ENCODE results near the gene OR5B21.

The OR5B21 gene

GRCh38 chr11:58508005-58508404, at the start of gene OR5B21:
TSS of gene OR5B21 (minus strand) at chr11:58508105. CDS start at chr11:58508105, 0 bp downstream.
- TF ChIP-seq ZC3H10 (CRISPR knock-in tag; IDR thresholded peaks at IDR 0.05) (no peak), ARNTL (CRISPR knock-in tag; IDR thresholded peaks at IDR 0.05; ENCODE audit: borderline replicate concordance, low read depth) (no peak), ZNF565 (CRISPR knock-in tag; conservative IDR thresholded peaks at IDR 0.05; ENCODE audit: low read depth) (no peak), ZNF70 (CRISPR knock-in tag; IDR thresholded peaks at IDR 0.05) (no peak), POU6F1 (CRISPR knock-in tag; IDR thresholded peaks at IDR 0.05; ENCODE audit: borderline replicate concordance, low read depth) (no peak), ZFP3 (CRISPR knock-in tag; IDR thresholded peaks at IDR 0.05) (no peak), ESRRG (CRISPR knock-in tag; IDR thresholded peaks at IDR 0.05) (no peak), RARB (CRISPR knock-in tag; IDR thresholded peaks at IDR 0.05) (no peak), ZFP30 (CRISPR knock-in tag; IDR thresholded peaks at IDR 0.05) (no peak), CSRNP3 (CRISPR knock-in tag; IDR thresholded peaks at IDR 0.05) (no peak), CSDC2 (CRISPR knock-in tag; IDR thresholded peaks at IDR 0.05) (no peak)
- ATAC-seq: no peak

GRCh38 chr11:58549644-58550043, 41.7 kb upstream of the OR5B21 start:
- no peak for ATAC-seq
- TF ChIP-seq OSR1 (CRISPR knock-in tag; IDR thresholded peaks at IDR 0.05) (no peak), TCF4 (CRISPR knock-in tag; IDR thresholded peaks at IDR 0.05; ENCODE audit: borderline replicate concordance) (no peak), ESRRG (CRISPR knock-in tag; IDR thresholded peaks at IDR 0.05) (no peak), SNAI2 (CRISPR knock-in tag; IDR thresholded peaks at IDR 0.05) (no peak), CSDC2 (CRISPR knock-in tag; IDR thresholded peaks at IDR 0.05) (no peak), PATZ1 (CRISPR knock-in tag; IDR thresholded peaks at IDR 0.05; ENCODE audit: borderline replicate concordance) (no peak), TOX (CRISPR knock-in tag; IDR thresholded peaks at IDR 0.05; ENCODE audit: borderline replicate concordance) (no peak), BACH2 (CRISPR knock-in tag; IDR thresholded peaks at IDR 0.05; ENCODE audit: borderline replicate concordance) (no peak), POU6F1 (CRISPR knock-in tag; IDR thresholded peaks at IDR 0.05; ENCODE audit: borderline replicate concordance, low read depth) (no peak)

- TF ChIP-seq RARB (CRISPR knock-in tag; IDR thresholded peaks at IDR 0.05) (no peak), TCF4 (CRISPR knock-in tag; IDR thresholded peaks at IDR 0.05; ENCODE audit: borderline replicate concordance) (no peak), ESRRG (CRISPR knock-in tag; IDR thresholded peaks at IDR 0.05) (no peak), ISL1 (CRISPR knock-in tag; IDR thresholded peaks at IDR 0.05) (no peak), BACH2 (CRISPR knock-in tag; IDR thresholded peaks at IDR 0.05; ENCODE audit: borderline replicate concordance) (no peak), ZNF70 (CRISPR knock-in tag; IDR thresholded peaks at IDR 0.05) (no peak), CREB5 (CRISPR knock-in tag; IDR thresholded peaks at IDR 0.05; ENCODE audit: low read depth) (no peak), ZNF565 (CRISPR knock-in tag; conservative IDR thresholded peaks at IDR 0.05; ENCODE audit: low read depth) (no peak)
- ATAC-seq: no peak
Measured at GRCh38 chr11:58546841-58547240, 38.9 kb upstream of the OR5B21 start.

GRCh38 chr11:58531865-58532341, 24.0 kb upstream of the OR5B21 start:
- ATAC-seq: no peak
- TF ChIP-seq ZC3H10 (CRISPR knock-in tag; IDR thresholded peaks at IDR 0.05) (no peak), ESRRG (CRISPR knock-in tag; IDR thresholded peaks at IDR 0.05) (no peak), ZNF565 (CRISPR knock-in tag; conservative IDR thresholded peaks at IDR 0.05; ENCODE audit: low read depth) (no peak), SNAI2 (CRISPR knock-in tag; IDR thresholded peaks at IDR 0.05) (no peak), ZFP3 (CRISPR knock-in tag; IDR thresholded peaks at IDR 0.05) (no peak), CSDC2 (CRISPR knock-in tag; IDR thresholded peaks at IDR 0.05) (no peak), TCF4 (CRISPR knock-in tag; IDR thresholded peaks at IDR 0.05; ENCODE audit: borderline replicate concordance) (no peak), TOX (CRISPR knock-in tag; IDR thresholded peaks at IDR 0.05; ENCODE audit: borderline replicate concordance) (no peak), GLIS3 (CRISPR knock-in tag; IDR thresholded peaks at IDR 0.05) (no peak), POU6F1 (CRISPR knock-in tag; IDR thresholded peaks at IDR 0.05; ENCODE audit: borderline replicate concordance, low read depth) (no peak), BACH2 (CRISPR knock-in tag; IDR thresholded peaks at IDR 0.05; ENCODE audit: borderline replicate concordance) (no peak), RARB (CRISPR knock-in tag; IDR thresholded peaks at IDR 0.05) (no peak), ZNF8 (CRISPR knock-in tag; IDR thresholded peaks at IDR 0.05) (no peak), CSRNP3 (CRISPR knock-in tag; IDR thresholded peaks at IDR 0.05) (no peak), ISL1 (CRISPR knock-in tag; IDR thresholded peaks at IDR 0.05) (no peak), PPARA (CRISPR knock-in tag; IDR thresholded peaks at IDR 0.05; ENCODE audit: borderline replicate concordance) (no peak)
